Psoas muscle (tissue), 8 donors: ENCODE measurements around the gene MLEC. TPM values are rescaled to one million over a fixed set of nuclear protein-coding genes. Genes with fewer than 3 reads are reported as not detected.

Source experiments
- ATAC-seq, 4 donors: fragments of 200-7000 bp; cut with Tn5 transposase; one replicate each; pipeline ENCODE4 v1.9.1; 2020; ENCODE audit warnings: moderate library complexity in 3 of 4, mild to moderate bottlenecking in 2 of 4
- DNase-seq, 2 donors: peaks; one replicate each; pipeline ENCODE4 v3.0.0-alpha.2; 2020
- H3K27ac ChIP-seq: fragments of 200-600 bp; one replicate; pipeline ENCODE4 v1.8.0; 2022
- H3K27me3 ChIP-seq, 3 donors: fragments of 200-600 bp in 1 of 3; one replicate each; pipeline versions ENCODE4 v1.6.1 to v1.8.0; 2013 to 2022; ENCODE audit warnings: low read length in 2 of 3, mild to moderate bottlenecking in 2 of 3, moderate library complexity in 1 of 3; ENCODE audit not compliant: insufficient read depth in 3 of 3
- H3K36me3 ChIP-seq, 2 donors: fragments of 200-600 bp in 1 of 2; one replicate each; pipeline versions ENCODE4 v1.6.1 to v1.8.0; 2013 to 2022; ENCODE audit warnings: low read depth in 1 of 2, mild to moderate bottlenecking in 1 of 2, moderate library complexity in 1 of 2; ENCODE audit not compliant: insufficient read depth in 1 of 2
- H3K4me1 ChIP-seq: fragments of 200-600 bp; one replicate; pipeline ENCODE4 v1.8.0; 2022
- H3K4me3 ChIP-seq: fragments of 200-600 bp; one replicate; pipeline ENCODE4 v1.8.0; 2022; ENCODE audit warnings: mild to moderate bottlenecking
- H3K9me3 ChIP-seq: fragments of 200-600 bp; one replicate; pipeline ENCODE4 v1.8.0; 2022
- WGBS, 3 donors: extraction: QIAGEN DNeasy Blood & Tissue Kit; methylation state at CpG; one replicate each; pipeline versions ENCODE4 v1.1.6 to v1.1.7; 2013; 5-methylcytosine and 5-hydroxymethylcytosine counted together
- intact Hi-C, 2 donors: fragments of 100-400 bp; cut with DNase I; formaldehyde crosslinking; loops; one replicate each; pipeline versions ENCODE4 v1.11.0 to v1.14.2; 2022
- polyA plus RNA-seq, 3 donors: library from polyadenylated mRNA; stranded (reverse); fragments of 200-250 nt; gene quantifications; one replicate each; pipeline ENCODE4 v1.2.3, GENCODE V29; 2013
- total RNA-seq, 4 donors: library from RNA; stranded (reverse); fragmentation: NEBNext Ultra II Directional in 2 of 4; extraction: Animal tissue kit (Norgen Biotek cat#: 25700) in 2 of 4; gene quantifications; one replicate each; pipeline versions ENCODE4 v1.2.1 to v1.2.4, GENCODE V29; 2021 to 2023
- TF ChIP-seq, protein P1 (sequence below): fragments of 200-600 bp; IDR thresholded peaks from one replicate; pipeline ENCODE4 v1.8.0; 2022; ENCODE audit warnings: antibody characterized with exemption
- donor health status: healthy with polysubstance abuse.
- donor health status: DM: no; HTN: no; CAD: no; lungs with moderate emphysema.
- donor health status: Bipolar disorder and iron deficiency.
- donor health status: healthy.
- donor health status: DM: yes; HTN: yes; CAD: no.
- donor health status: DM: no; HTN: no; CAD: no.
- donor health status: DM: no; HTN: no; CAD: no.
- donor health status: DM: yes; HTN: yes; CAD: no.

MLEC gene
- total and polyA plus RNA-seq, 7 donors, result 30.7 to 102 (median 60.1) TPM

DNA sequence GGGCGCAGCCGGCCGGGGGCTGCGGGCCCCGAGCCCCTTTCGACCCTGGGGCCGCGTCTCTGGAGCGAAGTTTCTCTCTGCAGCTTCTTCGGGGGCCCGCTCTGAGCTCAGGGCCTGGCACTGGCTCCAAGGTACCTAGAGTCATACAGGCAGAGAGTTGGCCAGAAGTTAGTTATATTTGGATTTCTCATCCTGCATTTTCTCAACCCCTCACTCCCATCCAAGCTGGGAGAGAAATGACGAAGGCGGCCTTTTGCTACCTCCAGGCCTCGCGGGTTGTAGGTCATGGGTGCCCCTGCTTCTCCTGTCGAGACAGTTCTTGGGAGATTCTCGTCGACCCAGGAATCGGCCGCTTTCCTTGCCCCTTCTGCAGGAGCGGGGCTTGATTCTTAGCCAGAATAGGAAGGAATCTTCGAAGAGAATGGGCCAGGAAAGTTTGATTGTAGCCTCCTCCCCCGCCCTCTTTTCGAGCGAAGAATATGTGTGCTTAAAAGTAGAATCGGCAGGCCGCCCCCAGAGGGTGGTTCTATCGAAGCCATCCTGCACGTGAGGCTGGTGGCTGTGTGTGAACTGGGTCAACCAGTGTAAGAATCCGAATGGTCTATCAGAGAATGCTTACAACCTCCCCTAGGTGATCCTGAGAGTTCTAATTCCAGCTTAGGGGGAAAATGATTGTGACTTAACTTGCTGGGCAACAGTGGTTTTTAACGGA lies 785 bp downstream of the MLEC start:
- Histone ChIP-seq H3K4me1 (peaks cover 45% of the 10 kb centered on the region), H3K9me3 (no peaks in the 10 kb centered on the region), H3K27ac (peak overlapping the region; percentile 95), H3K36me3 (no peaks in the 10 kb centered on the region), H3K27me3 (no peaks in the 10 kb centered on the region), H3K4me3 (peak overlapping the region; percentile 96)
- ATAC-seq (no peak), DNase-seq (peak in 1 of 2 donors; percentile 58)
- WGBS, 3 donors, result 1% methylated on average over 23 to 31 of the region's 31 CpGs
- TF ChIP-seq, protein P1, sequence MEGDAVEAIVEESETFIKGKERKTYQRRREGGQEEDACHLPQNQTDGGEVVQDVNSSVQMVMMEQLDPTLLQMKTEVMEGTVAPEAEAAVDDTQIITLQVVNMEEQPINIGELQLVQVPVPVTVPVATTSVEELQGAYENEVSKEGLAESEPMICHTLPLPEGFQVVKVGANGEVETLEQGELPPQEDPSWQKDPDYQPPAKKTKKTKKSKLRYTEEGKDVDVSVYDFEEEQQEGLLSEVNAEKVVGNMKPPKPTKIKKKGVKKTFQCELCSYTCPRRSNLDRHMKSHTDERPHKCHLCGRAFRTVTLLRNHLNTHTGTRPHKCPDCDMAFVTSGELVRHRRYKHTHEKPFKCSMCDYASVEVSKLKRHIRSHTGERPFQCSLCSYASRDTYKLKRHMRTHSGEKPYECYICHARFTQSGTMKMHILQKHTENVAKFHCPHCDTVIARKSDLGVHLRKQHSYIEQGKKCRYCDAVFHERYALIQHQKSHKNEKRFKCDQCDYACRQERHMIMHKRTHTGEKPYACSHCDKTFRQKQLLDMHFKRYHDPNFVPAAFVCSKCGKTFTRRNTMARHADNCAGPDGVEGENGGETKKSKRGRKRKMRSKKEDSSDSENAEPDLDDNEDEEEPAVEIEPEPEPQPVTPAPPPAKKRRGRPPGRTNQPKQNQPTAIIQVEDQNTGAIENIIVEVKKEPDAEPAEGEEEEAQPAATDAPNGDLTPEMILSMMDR, result no peak
- intact Hi-C loops, result loop anchor here (2.0 to 10.0 kb wide), 3 partner anchors 23 to 243 kb away; partner anchors contain the start of genes GATC (in 1 of the 2), TRIAP1 (in 1 of the 2) and UNC119B (in 1 of the 2)

DNA sequence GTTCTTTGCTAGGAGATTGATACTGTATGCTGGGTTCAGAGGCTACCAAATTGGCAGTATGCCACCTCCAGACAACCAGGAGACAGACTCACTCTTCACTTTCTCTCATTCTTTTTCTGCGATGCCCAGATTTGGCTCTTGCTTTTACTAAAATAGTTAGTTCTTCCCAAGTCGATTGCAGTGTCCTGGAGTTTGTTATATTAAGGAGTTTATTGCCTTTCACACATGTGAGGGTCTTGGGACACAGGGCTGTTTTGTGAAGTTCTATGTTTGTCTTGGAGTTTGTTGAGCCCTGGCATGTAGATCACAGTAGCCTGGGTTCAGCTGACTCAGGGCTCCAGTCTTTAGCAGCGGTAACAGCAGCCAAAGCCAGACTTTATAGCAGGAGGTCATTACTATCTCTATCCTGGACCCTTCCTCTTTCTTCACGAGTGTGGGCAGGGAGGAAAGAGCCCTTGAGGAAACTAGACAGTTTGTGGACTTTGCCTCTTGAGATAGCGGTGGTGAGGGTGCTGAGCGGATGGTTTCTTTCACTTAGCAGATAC lies 1.6 kb downstream of the MLEC start:
- H3K27ac ChIP-seq, result peak overlapping the region; percentile 95
- ATAC-seq (no peak), DNase-seq (no peak)
- TF ChIP-seq, protein P1, result no peak
- 8 to 17% (median 12%) methylated on average over 6 of the region's 6 CpGs for whole genome bisulfite sequencing, 3 donors
- intact Hi-C loops, result loop anchor here (2.0 to 10.0 kb wide), 3 partner anchors 22 to 244 kb away; partner anchors contain the start of genes GATC (in 1 of the 2), TRIAP1 (in 1 of the 2) and UNC119B (in 1 of the 2)
- H3K4me1 ChIP-seq, result peaks cover 51% of the 10 kb centered on the region
- H3K4me3 ChIP-seq, result peak overlapping the region; percentile 96
- H3K9me3 ChIP-seq, result no peaks in the 10 kb centered on the region
- no peaks in the 10 kb centered on the region for H3K36me3 ChIP-seq
- no peaks in the 10 kb centered on the region for H3K27me3 ChIP-seq

DNA sequence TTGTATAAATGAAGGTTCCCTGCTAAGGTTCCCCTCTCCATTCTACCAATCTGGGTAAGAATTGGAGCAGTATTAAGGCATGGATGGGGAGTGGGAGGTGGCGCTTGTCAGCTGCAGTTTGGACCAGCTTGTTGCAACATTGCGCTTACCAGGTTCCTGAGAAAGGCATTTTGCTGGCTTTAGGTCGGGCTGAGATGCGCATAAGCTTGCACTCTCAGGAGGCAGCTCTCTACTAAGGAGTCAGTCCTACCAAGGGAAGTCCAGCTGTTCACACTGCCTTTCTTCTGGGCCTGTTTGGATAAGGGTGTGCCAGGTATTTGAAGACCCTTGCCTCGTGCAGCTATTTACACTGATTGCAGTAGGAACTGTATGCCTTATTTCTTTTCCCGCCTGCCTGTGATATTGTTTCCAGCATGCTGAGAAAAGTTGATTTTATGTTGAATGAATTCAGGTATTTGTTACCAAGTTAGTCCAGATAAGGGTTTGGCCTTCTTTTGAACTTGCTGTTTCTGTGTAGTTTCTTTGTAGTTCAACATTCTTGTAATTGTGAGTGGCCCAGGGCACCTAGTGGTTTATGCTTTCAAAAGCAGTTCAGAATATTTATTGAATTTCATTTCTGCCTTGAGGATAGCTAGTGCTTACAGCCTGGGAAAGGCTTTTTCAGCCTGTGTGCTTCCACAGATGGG lies 2.6 kb downstream of the MLEC start:
- TF ChIP-seq, protein P1, result no peak
- H3K4me3 ChIP-seq, result peak overlapping the region; percentile 96
- intact Hi-C loops, result loop anchor here (2.0 to 10.0 kb wide), 3 partner anchors 21 to 245 kb away; partner anchors contain the start of genes GATC (in 1 of the 2), TRIAP1 (in 1 of the 2) and UNC119B (in 1 of the 2)

DNA sequence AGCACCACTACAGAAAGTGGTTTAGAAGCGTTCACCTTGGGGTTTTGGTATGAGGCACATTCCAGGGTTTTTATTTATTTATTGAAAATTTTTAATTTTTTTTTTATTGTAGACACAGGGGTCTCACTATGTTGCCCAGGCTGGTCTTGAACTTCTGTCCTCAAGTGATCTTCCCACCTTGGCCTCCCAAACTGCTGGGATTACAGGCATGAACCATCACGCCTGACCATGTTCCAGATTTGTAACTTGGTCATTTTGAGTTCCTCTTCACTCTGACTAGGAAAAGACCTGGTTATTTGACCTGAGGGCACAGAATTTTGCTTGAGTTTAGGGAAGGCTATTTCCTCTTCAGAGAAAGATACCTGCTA lies 3.1 kb downstream of the MLEC start:
- peaks cover 0 to 14% of the 10 kb centered on the region in 2 donors for H3K36me3 ChIP-seq
- H3K27me3 ChIP-seq, result no peaks in the 10 kb centered on the region
- no peak for ATAC-seq
- WGBS, 3 donors, result 58 to 82% (median 76%) methylated on average over 2 of the region's 2 CpGs
- peak overlapping the region; percentile 96 for H3K4me3 ChIP-seq
- H3K27ac ChIP-seq, result peak overlapping the region; percentile 60
- no peaks in the 10 kb centered on the region for H3K9me3 ChIP-seq
- DNase-seq, result no peak
- peaks cover 64% of the 10 kb centered on the region for H3K4me1 ChIP-seq
- intact Hi-C loops, result no loop called here
- TF ChIP-seq, protein P1, result no peak

More for the DNA sequence above, 2.6 kb downstream of the MLEC start:
- ATAC-seq (no peak), DNase-seq (no peak)
- no peaks in the 10 kb centered on the region for H3K27me3 ChIP-seq
- 42 to 61% (median 46%) methylated on average over 6 of the region's 6 CpGs for WGBS, 3 donors
- H3K9me3 ChIP-seq, result no peaks in the 10 kb centered on the region
- H3K27ac ChIP-seq, result peak overlapping the region; percentile 60
- H3K4me1 ChIP-seq, result peaks cover 60% of the 10 kb centered on the region
- peaks cover 0 to 8% of the 10 kb centered on the region in 2 donors for H3K36me3 ChIP-seq
